Inflammatory macrophage (primary cell): ENCODE measurements around the gene NACC1.

ENCODE experiments used
- DNase-seq, 2 donors: peaks; one replicate each; pipeline ENCODE4 v3.0.0-alpha.2; 2020 to 2022

The NACC1 gene

DNA sequence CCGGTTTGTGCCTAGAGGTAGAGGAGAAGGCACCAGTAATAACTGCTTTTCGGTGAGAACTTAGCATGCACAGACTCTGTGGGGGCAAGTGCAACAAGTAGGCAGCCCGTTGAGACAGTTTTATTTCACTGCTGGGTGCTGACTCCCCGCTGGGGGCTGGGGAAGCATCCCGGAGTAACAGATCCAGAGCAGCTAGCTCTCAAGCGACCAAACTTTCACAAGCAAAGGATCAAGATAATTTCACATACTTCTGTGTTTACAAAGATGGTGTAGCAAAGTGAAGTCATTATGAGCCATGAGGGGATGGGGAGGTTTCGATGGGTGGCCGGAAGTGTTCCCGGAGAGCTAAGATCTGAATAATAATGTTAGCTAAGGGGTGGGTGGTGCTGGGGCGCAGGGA is 2.8 kb downstream of the NACC1 start:
- no peak for DNase-seq

DNA sequence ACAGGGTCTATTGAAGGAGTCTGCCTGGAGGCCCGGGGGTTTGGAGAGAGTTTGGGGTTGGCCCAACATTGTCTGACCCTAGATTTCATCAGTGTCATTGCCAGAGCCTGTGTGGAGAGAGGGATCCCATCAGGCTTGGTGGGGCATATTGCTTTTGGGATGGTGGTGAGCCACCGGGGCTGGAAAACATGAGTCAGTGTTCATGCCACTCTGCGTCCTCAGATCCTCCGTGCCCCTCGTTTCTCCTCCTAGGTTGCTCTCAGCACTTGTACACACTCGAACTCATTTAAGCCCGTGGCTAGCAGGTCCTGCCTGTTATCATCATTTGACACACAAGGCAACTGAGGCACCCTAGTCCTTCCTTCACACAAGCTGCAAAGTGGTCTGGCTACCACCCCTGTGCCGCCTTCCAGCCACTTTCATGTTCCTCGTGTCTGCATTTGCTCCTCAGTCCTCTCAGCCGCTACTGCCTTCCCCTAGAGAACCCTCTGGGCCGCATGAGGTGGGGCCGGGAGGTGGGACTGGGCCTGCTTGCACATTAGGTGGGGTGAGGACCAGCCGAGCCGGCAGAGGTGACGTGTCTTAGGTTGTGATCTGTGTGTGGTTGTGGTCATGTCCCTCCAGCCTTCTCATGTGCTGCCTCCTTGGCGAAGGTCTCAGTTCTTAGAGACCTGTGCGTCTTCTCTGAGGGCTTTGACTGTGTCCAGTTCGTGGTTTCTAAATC is 3.6 kb downstream of the NACC1 start:
- no peak for DNase-seq

DNA sequence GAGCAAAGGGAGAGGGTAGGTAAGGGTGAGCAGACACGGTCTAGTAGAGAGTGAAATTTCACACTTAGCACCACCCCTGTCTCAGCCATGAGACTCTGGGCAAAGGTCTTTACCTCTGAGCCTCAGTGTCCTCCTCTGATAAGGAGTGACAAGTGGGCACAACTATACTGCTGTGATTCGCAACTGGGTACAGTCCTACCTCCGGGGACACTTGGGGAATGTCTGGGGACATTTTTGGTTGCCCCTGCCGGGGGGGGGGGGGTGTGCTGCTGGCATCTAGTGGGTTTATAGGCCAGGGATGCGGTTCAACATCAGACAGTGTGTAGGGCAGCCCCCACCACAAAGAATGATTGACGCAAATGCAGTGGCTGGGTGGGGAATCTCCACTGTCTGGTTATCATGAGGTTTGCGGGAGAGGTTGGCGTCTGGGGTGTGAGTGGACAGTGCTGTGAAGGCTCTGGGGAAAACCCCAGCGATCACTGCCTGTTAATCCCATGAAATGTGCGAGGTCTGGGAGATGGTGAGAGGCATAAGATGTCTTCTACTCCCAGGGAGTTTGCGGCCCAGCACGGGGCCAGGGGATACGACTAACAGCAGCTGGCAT is 4.3 kb downstream of the NACC1 start:
- no peak for DNase-seq

DNA sequence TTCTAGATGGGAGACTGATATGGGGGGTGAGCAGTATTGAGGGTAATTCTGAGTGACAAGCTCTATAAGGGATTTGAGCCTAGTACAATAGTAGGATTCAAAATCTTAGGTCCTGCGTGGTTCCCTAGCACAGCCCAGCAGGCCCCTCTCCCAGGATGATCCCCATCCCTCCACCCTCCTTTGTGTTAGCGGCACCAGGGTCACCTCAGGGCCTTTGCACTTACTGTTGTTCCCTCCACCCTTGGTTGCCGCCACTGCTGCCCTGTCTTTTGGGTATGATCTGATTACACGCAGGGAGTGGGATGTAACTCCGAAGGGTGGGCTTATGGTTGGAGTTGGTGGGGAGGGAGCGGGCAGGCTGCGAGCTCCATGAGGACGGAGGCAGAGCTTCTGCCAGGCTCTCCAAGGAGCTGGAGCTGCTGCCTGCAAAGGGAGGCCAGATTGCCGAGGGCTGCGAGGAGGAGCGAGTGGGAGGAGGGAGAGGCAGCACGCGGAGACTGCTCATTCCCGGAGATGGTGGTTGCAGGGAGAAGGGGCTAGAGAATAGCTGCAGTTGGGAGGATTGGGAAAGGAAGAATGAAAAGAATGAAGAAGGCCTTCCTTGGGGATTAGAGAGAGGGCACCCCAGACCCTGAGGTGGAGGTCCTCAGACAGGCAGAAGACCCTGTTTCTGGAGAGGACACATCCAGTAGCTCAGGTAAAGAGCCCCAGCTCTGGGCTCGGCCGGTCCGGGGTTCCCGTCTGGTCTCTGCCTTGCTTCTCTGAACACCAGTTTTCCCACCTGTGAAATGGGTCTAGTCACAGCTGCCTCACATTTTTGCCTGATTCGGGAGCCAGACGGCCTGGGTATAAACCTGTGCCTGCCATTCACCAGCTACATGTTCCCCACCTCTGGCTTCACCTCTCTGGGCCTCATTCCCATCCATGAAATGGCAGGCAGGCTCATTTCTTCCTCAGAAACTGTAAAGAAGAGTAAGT is 5.2 kb downstream of the NACC1 start:
- DNase-seq, result no peak

DNA sequence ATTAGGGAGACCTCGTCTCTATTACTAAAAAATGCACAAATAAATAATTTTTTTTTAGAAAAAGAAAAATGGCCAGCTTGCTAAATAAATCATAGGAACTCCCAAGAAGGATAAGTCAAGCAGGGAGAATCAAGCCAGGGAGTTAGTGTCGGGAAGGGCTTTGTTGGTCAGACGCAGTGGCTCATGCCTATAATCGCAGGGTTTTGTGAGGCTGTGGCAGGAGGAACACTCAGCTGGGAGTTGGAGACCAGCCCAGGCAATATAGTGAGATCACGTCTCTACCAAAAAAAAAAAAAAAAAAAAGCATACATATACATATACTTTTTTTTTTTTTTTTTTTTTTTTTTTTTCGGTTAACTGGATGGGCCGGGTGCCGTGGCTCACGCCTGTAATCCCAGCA is 9.0 kb downstream of the NACC1 start:
- no peak for DNase-seq

DNA sequence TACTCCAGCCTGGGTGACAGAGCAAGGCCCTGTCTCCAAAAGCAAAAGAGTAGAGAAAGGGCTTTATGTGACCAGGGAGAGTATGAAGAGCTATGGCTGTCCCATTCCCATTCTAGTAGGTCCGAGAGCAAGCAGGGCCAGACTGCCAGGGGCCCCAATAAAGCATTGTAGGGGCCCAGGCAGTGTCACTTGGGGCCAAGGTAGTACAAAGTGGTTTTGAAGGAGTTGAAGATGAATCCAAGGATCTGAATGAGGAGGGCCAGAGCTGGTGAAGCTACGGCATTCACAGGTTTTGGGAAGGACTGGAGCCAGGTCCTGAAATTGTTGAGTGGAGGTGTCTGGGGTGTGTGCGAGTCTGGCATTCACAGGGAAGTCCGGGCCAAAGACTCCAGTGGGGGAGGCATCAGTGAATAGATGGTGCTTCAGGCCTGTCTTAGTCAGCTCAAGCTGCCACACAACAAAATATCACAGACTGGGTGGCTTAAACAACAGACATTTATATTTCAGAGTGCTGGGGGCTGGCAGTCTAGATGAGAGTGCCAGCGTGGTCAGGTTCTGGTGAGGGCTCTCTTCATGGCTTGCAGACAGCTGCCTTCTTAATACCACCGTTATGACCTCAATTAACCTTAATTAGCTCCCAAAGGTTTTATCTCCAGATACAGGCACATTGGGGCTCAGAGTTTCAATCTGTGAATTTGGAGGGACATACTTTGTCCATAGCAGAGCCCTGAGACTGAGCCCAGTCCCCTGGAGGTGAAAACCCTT is 9.9 kb downstream of the NACC1 start:
- no peak for DNase-seq

DNA sequence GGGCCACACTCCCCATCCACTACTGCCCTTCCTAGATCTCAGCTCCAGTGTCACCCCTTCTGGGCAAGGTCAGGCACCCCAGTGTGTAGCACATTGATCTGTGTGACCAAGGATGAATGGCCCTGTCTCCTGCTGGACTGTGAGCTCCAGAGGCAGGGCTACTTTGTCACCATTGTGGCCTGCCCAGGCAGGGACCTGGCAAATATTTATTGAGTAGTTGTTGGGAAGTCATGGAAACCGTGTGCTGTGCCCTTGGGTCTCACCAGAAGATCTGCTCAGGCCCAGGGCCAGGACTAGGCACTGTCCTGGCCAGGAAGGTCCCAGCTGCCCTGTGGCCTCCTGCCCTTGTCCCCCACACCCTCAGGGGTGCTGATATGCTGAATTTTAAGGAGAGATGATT is 10.5 kb downstream of the NACC1 start:
- DNase-seq, result no peak

DNA sequence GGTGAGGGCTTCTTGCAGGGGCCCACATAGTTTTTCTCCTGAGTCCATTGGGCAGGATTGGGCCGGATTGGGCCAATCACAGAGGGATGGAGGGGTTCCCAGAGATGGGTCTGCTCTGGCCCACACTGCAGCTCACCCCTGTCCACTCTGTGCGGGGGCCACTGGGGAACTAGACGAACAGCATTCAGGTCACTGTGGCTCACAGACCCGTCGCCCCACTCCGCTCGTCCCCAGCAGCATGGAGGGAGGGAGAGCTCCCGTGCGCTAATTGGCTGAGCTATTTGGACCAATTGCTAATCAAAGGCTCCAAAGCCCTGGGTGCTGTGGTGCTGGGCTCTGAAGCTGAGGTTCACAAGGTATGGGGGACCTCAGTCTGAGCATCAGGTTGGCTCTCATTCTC is 11.3 kb downstream of the NACC1 start:
- DNase-seq, result no peak

DNA sequence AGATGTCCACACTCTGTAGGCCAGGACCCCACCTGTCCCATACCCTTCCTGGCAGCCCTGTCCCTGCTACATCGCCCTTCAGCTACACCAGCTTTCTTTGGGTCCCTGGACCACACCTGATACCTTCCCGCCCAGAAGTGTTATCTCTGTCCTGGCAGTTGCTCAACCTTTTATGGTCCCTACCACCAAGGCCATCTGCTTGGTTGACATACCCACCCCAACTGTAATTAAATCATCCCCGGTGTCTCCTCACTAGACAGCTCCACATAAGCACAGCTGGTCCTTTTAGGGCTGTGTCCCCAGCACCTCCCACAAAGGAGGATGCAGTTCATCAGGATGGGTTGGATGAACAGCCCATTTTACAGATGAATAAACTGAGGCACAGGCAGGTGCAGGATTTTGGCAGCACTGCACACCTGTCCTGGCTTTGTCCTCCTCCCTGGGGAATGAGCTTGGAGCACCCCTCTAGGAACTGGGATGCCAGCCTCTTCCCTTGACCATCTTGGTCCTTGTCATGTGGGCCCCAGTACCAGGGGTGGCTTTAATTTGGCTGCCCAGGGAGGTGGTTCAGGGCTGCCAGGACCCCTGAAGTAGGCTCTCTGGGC is 12.9 kb downstream of the NACC1 start:
- DNase-seq, result no peak

DNA sequence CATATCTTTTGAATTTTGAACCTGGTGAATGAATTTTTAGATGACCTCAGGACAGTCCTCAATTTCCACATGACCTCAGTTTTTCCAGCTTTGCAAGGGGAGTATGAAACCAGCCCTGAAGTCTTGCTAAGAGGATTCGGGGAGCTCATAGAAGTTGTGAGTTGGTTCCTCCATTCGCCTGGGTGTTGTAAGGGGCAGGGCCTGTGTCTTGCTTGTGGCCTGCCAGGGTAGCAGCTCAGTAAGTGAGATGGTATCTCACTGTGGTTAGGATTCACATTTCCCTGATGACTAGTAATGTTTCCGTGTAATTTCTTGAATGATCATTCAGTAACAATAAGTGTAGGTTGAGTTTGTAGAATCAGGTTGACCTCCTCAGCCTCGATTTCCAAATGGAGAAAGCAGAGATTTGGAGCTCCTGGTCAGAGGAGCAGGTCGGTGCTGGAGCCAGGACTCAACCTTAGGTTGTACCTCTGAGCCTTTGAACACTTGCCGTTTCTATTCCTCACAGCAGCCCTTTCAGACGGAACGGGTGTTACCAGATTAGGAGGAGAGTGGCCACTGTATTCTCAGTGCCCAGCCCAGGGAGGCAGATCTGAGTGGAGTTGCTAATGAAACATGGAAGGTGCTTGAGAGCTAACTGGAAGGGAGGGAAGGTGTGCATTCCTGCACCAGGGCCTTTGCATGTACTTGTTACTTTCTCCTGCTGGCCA is 14.6 kb downstream of the NACC1 start:
- no peak for DNase-seq

DNA sequence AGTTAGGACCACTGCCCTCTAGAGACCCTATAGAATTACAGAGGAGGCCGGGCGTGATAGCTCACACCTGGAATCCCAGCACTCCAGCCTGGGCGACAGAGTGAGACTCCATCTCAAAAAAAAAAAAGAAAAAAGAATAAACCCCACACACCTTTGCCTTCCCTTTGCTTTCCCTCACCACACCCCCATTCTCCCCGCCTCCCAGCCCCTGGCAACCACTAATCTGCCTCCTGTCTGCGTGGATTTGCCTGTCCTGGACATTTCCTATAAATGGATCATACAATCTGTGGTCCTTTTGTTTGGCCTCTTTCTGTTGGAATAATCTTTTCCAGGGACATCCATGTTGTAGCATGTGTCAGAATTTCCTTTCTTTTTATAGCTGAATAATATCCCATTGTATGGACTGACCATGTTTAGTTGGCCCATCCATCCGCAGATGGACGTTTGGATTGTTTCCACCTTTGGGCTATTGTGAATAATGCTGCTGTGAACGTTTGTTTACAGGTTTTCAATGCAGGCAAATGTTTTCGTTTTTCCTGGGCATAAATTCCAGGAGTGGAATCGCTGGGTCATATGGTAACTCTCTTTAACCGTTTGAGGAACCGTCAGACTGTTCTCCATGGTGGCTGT is 15.3 kb downstream of the NACC1 start:
- no peak for DNase-seq

DNA sequence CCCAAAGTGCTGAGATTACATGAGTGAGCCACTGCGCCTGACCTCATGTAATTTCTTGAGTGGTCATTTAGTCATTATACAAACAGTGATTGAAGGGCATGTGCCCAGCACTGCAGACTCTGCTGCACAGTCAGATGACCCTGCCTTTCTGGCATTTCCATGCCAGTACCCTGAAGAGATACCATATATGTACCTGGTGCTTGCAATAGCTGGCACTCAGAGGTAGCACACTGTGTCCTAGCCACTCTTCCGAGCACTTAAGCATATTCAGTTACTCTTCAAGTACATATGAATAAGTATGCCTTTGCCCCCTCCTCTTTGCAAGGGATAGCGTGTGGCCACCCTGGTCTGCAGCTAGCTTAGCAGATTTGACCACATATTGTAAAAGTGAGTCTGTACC is 16.6 kb downstream of the NACC1 start:
- DNase-seq, result no peak

DNA sequence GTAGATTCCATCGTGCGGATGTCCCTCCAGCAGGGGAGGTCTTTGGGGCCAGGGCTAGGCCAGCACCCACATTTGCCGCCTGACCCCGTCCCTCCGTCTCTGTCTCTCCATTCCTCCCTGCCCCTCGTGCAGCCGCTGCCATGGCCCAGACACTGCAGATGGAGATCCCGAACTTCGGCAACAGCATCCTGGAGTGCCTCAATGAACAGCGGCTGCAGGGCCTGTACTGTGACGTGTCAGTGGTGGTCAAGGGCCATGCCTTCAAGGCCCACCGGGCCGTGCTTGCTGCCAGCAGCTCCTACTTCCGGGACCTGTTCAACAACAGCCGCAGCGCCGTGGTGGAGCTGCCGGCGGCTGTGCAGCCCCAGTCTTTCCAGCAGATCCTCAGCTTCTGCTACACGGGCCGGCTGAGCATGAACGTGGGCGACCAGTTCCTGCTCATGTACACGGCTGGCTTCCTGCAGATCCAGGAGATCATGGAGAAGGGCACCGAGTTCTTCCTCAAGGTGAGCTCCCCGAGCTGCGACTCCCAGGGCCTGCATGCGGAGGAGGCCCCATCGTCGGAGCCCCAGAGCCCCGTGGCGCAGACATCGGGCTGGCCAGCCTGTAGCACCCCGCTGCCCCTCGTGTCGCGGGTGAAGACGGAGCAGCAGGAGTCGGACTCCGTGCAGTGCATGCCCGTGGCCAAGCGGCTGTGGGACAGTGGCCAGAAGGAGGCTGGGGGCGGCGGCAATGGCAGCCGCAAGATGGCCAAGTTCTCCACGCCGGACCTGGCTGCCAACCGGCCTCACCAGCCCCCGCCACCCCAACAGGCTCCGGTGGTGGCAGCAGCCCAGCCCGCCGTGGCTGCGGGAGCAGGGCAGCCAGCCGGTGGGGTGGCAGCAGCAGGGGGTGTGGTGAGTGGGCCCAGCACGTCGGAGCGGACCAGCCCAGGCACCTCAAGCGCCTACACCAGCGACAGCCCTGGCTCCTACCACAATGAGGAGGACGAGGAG is 17.3 kb downstream of the NACC1 start:
- DNase-seq, result no peak

DNA sequence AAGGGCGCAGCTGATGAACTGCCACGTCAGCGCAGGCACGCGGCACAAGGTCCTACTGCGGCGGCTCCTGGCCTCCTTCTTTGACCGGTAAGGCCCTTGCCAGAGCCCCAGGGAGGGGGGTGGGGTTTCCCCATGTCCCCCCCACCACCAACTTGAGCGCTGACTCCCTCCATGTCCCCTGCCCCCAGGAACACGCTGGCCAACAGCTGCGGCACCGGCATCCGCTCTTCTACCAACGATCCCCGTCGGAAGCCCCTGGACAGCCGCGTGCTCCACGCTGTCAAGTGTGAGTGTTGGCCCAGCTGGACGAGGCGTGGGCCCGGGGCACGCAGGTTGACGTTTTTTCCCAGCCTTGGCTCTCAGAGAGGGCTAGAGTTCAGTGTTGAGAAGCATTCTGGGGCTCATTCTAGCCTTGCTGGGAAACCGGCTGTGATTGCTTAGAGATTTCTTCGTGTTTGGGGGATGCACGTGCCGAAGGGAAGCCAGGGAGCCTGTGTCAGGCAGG is 19.3 kb downstream of the NACC1 start:
- DNase-seq, result no peak

DNA sequence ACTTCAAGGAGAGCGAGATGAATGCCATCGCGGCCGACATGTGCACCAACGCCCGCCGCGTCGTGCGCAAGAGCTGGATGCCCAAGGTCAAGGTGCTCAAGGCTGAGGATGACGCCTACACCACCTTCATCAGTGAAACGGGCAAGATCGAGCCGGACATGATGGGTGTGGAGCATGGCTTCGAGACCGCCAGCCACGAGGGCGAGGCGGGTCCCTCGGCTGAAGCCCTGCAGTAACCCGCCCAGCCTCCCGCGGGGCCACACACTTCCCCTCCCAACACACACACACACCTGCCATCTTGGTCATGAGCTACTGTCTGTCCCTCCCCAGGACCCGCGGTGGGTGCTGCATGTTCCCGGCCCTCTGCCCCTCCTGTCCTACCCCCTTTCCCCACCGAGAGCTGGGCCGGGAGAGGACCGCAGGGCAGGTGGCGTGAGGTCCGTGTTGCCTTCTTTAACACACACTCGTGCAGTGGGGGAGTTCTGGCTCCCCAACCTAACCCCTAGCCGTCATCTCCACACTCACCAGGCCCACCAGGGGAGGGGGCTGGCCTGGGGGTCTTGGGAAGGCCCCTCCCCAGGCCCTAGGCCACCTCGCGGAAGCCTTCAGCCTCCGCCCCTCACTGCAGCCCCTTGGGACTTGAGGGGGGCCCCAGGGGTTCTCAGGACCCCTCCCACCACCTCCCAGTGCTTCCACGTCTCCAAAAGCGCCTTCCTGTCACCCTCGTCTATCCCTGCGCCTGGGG is 20.3 kb downstream of the NACC1 start:
- no peak for DNase-seq

DNA sequence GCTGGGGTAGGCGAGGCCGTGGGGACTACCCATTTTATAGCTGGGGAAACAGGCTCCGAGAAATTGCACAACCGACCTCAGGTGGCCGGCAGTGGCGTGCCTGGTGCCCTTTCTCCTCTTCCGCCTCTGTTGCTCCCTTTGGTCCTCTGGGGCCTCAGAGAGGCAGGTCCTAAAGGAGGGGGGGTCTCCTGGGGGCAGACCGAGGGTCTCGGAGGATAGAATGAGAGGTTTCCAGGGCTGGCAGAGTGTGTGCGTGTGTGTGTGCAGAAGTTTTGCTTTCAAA is 20.8 kb downstream of the NACC1 start:
- DNase-seq, result no peak

DNA sequence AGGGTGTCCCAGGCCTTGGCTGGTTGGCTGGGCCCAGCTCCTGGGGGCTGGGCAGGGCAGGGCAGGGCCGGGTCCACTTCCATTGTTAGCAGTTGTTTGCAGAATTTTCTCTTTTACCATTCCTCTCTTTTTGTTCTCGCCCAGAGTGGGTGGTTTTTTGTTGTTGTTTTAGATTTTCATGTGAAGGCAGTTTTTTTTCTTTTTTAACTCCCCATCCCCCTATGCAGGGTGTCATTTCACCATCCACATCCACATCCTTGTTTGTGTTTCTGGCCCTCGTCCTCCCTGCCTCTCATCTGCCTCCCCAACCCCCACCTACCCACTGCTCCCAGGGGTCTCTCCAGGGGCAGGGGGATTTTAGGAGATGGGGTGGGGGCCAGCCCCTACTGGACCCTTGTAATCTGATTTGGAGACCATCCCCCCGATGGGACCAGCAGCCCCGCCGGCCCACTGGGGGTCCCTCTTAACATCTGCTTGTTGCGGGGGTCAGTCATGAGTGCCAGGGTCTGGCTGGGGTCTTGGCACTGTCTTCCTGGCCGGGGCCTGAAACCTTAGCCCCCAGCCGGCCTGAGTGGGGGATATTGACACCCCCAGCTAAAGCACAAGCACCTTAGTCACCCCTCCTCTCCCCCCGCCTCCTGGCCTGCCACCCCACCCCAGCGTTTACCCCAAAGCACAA is 21.7 kb downstream of the NACC1 start:
- DNase-seq, result no peak

DNA sequence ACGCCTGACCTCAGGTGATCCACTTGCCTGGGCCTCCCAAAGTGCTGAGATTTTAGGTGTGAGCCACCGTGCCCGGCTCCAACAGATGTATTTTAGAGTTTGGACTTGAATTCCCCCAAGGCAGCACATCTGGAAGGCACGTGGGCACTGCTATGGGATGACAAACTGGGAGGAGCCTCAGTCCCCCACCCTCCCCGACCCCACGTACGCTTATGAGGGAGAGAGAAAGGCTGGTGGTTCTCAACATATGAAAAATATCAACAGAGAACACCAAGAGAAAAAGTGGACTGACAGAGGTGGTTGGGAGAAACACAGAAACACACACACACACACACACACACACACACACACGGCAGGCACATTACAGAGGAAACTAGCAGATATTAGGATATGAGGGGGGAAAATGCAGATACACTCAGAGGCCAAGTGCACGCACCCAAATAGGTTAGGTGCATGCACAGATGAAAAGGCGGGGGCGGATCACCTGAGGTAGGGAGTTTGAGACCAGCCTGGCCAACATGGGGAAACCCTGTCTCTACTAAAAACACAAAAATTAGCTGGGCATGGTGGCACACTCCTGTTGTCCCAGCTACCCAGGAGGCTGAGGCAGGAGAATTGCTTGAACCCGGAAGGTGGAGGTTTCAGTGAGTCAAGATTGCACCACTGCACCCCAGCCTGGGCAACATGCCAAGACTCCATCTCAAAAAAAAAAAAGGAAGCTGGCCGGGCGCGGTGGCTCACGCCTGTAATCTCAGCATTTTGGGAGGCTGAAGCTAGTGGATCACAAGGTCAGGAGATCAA is 28.9 kb downstream of the NACC1 start:
- DNase-seq, result peak; percentile 85 to 92
